SK-N-SH (cell line): ENCODE measurements around the gene CACNA2D1. TPM values are rescaled to one million over a fixed set of nuclear protein-coding genes. Genes with fewer than 3 reads are reported as not detected.
A peak's percentile ranks its signal among the peaks of the same experiment; 100 is the strongest.

Source experiments
- CTCF ChIA-PET: fragments of 300-600, 350-600 bp; formaldehyde crosslinking; extraction: SDS; loops from one replicate; lab custom pipeline; 2021; lab: Yijun Ruan, JAX
- POLR2A ChIA-PET: fragments of 350-600 bp; sonication (Branson Sonifier 250); formaldehyde crosslinking; extraction: SDS; loops from one replicate; lab custom pipeline; 2020; ENCODE audit warnings: antibody characterized with exemption, inconsistent platforms; lab: Yijun Ruan, JAX
- DNase-seq: peaks from one replicate; pipeline ENCODE4 v3.0.0; 2012
- H2AFZ ChIP-seq: fragments of 200-600 bp; sonication (generic); 2 replicates; pipeline ENCODE4 v1.8.1; 2016; ENCODE audit warnings: antibody characterized with exemption, mild to moderate bottlenecking, low read depth
- H3F3A ChIP-seq: fragments of 200-600 bp; sonication (generic); replicated peaks from 2 replicates; pipeline ENCODE3; 2016; ENCODE audit warnings: antibody characterized with exemption, mild to moderate bottlenecking; ENCODE audit not compliant: insufficient read depth
- H3K27ac ChIP-seq, 2 experiments: fragments of 200-500 bp in 1 of 2; fragments of 200-600 bp in 1 of 2; sonication (Bioruptor generic) in 1 of 2; sonication (generic), shearing (Covaris generic) in 1 of 2; 2 replicates each; pipeline versions ENCODE4 v1.5.1 to v1.6.1; 2014 to 2016; ENCODE audit warnings: low read depth in 2 of 2, inconsistent platforms in 1 of 2, low read length in 1 of 2, mild to moderate bottlenecking in 1 of 2, mixed read lengths in 1 of 2
- H3K27me3 ChIP-seq: fragments of 200-600 bp; sonication (generic), shearing (Covaris generic); 2 replicates; pipeline ENCODE4 v1.6.1; 2016; ENCODE audit warnings: mixed run types; ENCODE audit not compliant: insufficient read depth
- H3K36me3 ChIP-seq, 2 experiments: fragments of 200-500 bp in 1 of 2; fragments of 200-600 bp in 1 of 2; sonication (Bioruptor generic) in 1 of 2; sonication (generic) in 1 of 2; replicated peaks in 1 of 2; 2 replicates each; pipeline versions ENCODE3 to v1.5.1; 2014 to 2016; ENCODE audit warnings: low read length in 1 of 2, mild to moderate bottlenecking in 1 of 2; ENCODE audit not compliant: insufficient read depth in 2 of 2, control insufficient read depth in 1 of 2
- H3K4me1 ChIP-seq, 2 experiments: fragments of 200-500 bp in 1 of 2; fragments of 200-600 bp in 1 of 2; sonication (Bioruptor generic) in 1 of 2; sonication (generic), shearing (Covaris generic) in 1 of 2; 2 replicates each; pipeline versions ENCODE4 v1.5.1 to v1.6.1; 2014 to 2016; ENCODE audit warnings: low read depth in 1 of 2, low read length in 1 of 2, mixed run types in 1 of 2; ENCODE audit not compliant: insufficient read depth in 2 of 2, control insufficient read depth in 1 of 2
- H3K4me2 ChIP-seq: fragments of 200-600 bp; sonication (generic), shearing (Covaris generic); 2 replicates; pipeline ENCODE4 v1.6.1; 2017; ENCODE audit warnings: mixed run types
- H3K4me3 ChIP-seq, 2 experiments: fragments of 200-500 bp in 1 of 2; fragments of 200-600 bp in 1 of 2; sonication (Bioruptor generic) in 1 of 2; sonication (generic), shearing (Covaris generic) in 1 of 2; 2 replicates each; pipeline versions ENCODE4 v1.5.1 to v1.8.1; 2014 to 2016; ENCODE audit warnings: low read depth in 2 of 2, inconsistent platforms in 1 of 2, low read length in 1 of 2, mild to moderate bottlenecking in 1 of 2, mixed read lengths in 1 of 2, moderate library complexity in 1 of 2
- H3K79me2 ChIP-seq: fragments of 200-600 bp; sonication (generic); 2 replicates; pipeline ENCODE4 v1.8.1; 2017; ENCODE audit warnings: mild to moderate bottlenecking; ENCODE audit not compliant: insufficient read depth
- H3K9ac ChIP-seq: fragments of 200-600 bp; sonication (generic); 2 replicates; pipeline ENCODE4 v1.6.1; 2017; ENCODE audit warnings: mixed run types
- H3K9me2 ChIP-seq: fragments of 200-600 bp; sonication (generic); 2 replicates; pipeline ENCODE4 v1.6.1; 2017; ENCODE audit warnings: mixed run types
- H3K9me3 ChIP-seq: fragments of 200-600 bp; sonication (generic); 2 replicates; pipeline ENCODE4 v1.6.1; 2017; ENCODE audit warnings: mixed run types, mild to moderate bottlenecking, moderate library complexity
- H4K20me1 ChIP-seq: fragments of 200-600 bp; sonication (generic); 2 replicates; pipeline ENCODE4 v1.6.1; 2017; ENCODE audit warnings: mild to moderate bottlenecking, mixed run types; ENCODE audit not compliant: insufficient read depth
- ELF1 ChIP-seq: IDR thresholded peaks from 2 replicates; pipeline ENCODE4 v1.4.0; 2012
- EP300 ChIP-seq, 2 experiments: IDR thresholded peaks; 2 replicates each; pipeline versions ENCODE4 v1.4.0 to v1.6.1; 2012; ENCODE audit warnings: borderline replicate concordance in 1 of 2, low read depth in 1 of 2, low read length in 1 of 2
- JUND ChIP-seq: IDR thresholded peaks from 2 replicates; pipeline ENCODE4 v1.4.0; 2012
- MAX ChIP-seq: IDR thresholded peaks from 2 replicates; pipeline ENCODE4 v1.4.0; 2012; ENCODE audit warnings: low read depth
- MEF2A ChIP-seq: IDR thresholded peaks from 2 replicates; pipeline ENCODE4 v1.4.0; 2012; ENCODE audit warnings: low read depth, borderline replicate concordance
- NRF1 ChIP-seq: IDR thresholded peaks from 2 replicates; pipeline ENCODE4 v1.6.1; 2012; ENCODE audit warnings: low read depth, mild to moderate bottlenecking, low read length
- PBX3 ChIP-seq: IDR thresholded peaks from 2 replicates; pipeline ENCODE4; 2012
- RAD21 ChIP-seq: IDR thresholded peaks from 2 replicates; pipeline ENCODE4 v1.6.1; 2012; ENCODE audit warnings: mild to moderate bottlenecking, low read length
- SIN3A ChIP-seq: IDR thresholded peaks from 2 replicates; pipeline ENCODE4 v1.6.1; 2012; ENCODE audit warnings: low read depth, mild to moderate bottlenecking, low read length, moderate library complexity, borderline replicate concordance
- TAF1 ChIP-seq: IDR thresholded peaks from 2 replicates; pipeline ENCODE4 v1.6.1; 2012; ENCODE audit warnings: low read depth, mild to moderate bottlenecking, low read length, moderate library complexity, borderline replicate concordance
- TEAD4 ChIP-seq: IDR thresholded peaks from 2 replicates; pipeline ENCODE4 v1.4.0; 2012; ENCODE audit warnings: mild to moderate bottlenecking, borderline replicate concordance; ENCODE audit not compliant: insufficient read depth
- YY1 ChIP-seq: IDR thresholded peaks from 2 replicates; pipeline ENCODE4 v1.4.0; 2012; ENCODE audit warnings: low read depth, mild to moderate bottlenecking
- ZBTB33 ChIP-seq: IDR thresholded peaks from 2 replicates; pipeline ENCODE4 v1.4.0; 2012; ENCODE audit warnings: low read depth, borderline replicate concordance
- WGBS: methylation state at CpG from one replicate; pipeline ENCODE4 v1.1.6; 2017; ENCODE audit warnings: low lambda C conversion rate; 5-methylcytosine and 5-hydroxymethylcytosine counted together
- polyA plus RNA-seq, 3 experiments: library from polyadenylated mRNA; depleted of rRNA; stranded (reverse); fragments of >200 nt; gene quantifications; 2 replicates each; pipeline ENCODE4 v1.2.3, GENCODE V29; 2012

CACNA2D1 gene
- polyA plus RNA-seq, 1 of the 3 experiments (the other 2 are of a cell fraction): 3.4 TPM

- TF ChIP-seq RAD21 (peak; percentile 76), EP300 (IDR thresholded peaks at IDR 0.05; ENCODE audit: borderline replicate concordance in 1 of 2, low read depth in 1 of 2, low read length in 1 of 2) (no peak), YY1 (no peak), PBX3 (no peak), ZBTB33 (no peak), ELF1 (no peak)
Measured at GRCh38 chr7:82444220-82444909, 788 bp upstream of the CACNA2D1 start (continued).

GRCh38 chr7:82443036-82443546 lies 486 bp downstream of the CACNA2D1 start:
- WGBS: 3% methylated on average over 22 of the region's 64 CpGs
- POLR2A ChIA-PET: no interaction called here

More at GRCh38 chr7:82443036-82443546, 486 bp downstream of the CACNA2D1 start:
- H3K27me3 ChIP-seq: no peaks in the 10 kb centered on the region
- peak overlapping the region; percentile 81 to 99 for H3K27ac ChIP-seq
- H3K4me1 ChIP-seq: peaks cover 8 to 37% of the 10 kb centered on the region in 2 experiments; a peak in 3 of 4 replicates
- DNase-seq: peak; percentile 86
- H2AFZ ChIP-seq: peak overlapping the region; percentile 91
- H3K9ac ChIP-seq: peak overlapping the region; percentile 88
- H3K4me3 ChIP-seq: peak overlapping the region; percentile 89 to 100
- H3K9me3 ChIP-seq: no peaks in the 10 kb centered on the region
- H4K20me1 ChIP-seq: peaks cover 6% of the 10 kb centered on the region; the same call in 1 of the 2 replicates
- H3K4me2 ChIP-seq: peak overlapping the region; percentile 90
- CTCF ChIA-PET: interaction anchor here (0.7 to 2.6 kb wide), 5 partner anchors 39 to 210 kb away, joined by 3 to 7 read pairs (median 4); no protein-coding TSS in a partner anchor
- peak; percentile 80 for TF ChIP-seq YY1
- peak; percentile 75; the same call in 1 of the 2 replicates for TF ChIP-seq MAX
- 0 out of 2 replicates have a peak, but pooled peaks have one; percentile 28 for TF ChIP-seq TEAD4
- 0 out of 2 replicates have a peak, but pooled peaks have one; percentile 10 for TF ChIP-seq TAF1
- TF ChIP-seq SIN3A: 0 out of 2 replicates have a peak, but pooled peaks have one; percentile 7
- TF ChIP-seq MEF2A: no peak
- no peak for TF ChIP-seq NRF1
- TF ChIP-seq JUND: no peak
- H3F3A ChIP-seq: peaks cover 7% of the 10 kb centered on the region
- H3K9me2 ChIP-seq: no peaks in the 10 kb centered on the region
- no peaks in the 10 kb centered on the region for H3K36me3 ChIP-seq
- H3K79me2 ChIP-seq: peaks cover 40% of the 10 kb centered on the region
